ENCODE results near the gene MGAT1.

- TF ChIP-seq CTCF (IDR thresholded peaks at IDR 0.05) = no peak
- TF ChIP-seq POLR2AphosphoS5 (IDR thresholded peaks at IDR 0.05) = no peak
- no peak for TF ChIP-seq POLR2A (IDR thresholded peaks at IDR 0.05)
- TF ChIP-seq EP300 (IDR thresholded peaks at IDR 0.05) = no peak
Measured at GRCh38 chr5:180818677-180819341, 16.2 kb upstream of the MGAT1 start.

Measured in stomach (tissue), 4 donors.